WTC11 (cell line): ENCODE data around the gene C20orf204. TPM values are rescaled to one million over a fixed set of nuclear protein-coding genes. Genes with fewer than 3 reads are reported as not detected.

Experiments
- ATAC-seq: fragments of 200-7000 bp; cut with Tn5 transposase; 2 replicates; pipeline ENCODE4 v1.10.0; 2021; ENCODE audit warnings: mild to moderate bottlenecking, moderate library complexity
- CTCF ChIA-PET: fragments of 300-600 bp; sonication (Branson Sonifier 250); formaldehyde crosslinking; loops from one replicate; lab custom pipeline; 2021; ENCODE audit warnings: antibody characterized with exemption; lab: Charles Lee
- POLR2A ChIA-PET: fragments of 350-600 bp; sonication (Branson Sonifier 250); formaldehyde crosslinking; loops from one replicate; lab custom pipeline; 2021; ENCODE audit warnings: antibody characterized with exemption; lab: Charles Lee
- DNase-seq: peaks from one replicate; pipeline ENCODE4 v3.0.0; 2021; ENCODE audit warnings: low spot score
- H3K27ac Mint-ChIP-seq: 2 replicates; pipeline ENCODE4 v1.8.0; 2021; ENCODE audit warnings: mixed read lengths
- H3K27me3 Mint-ChIP-seq: 2 replicates; pipeline ENCODE4 v1.8.0; 2021; ENCODE audit warnings: low read depth, mild to moderate bottlenecking, moderate library complexity, mixed read lengths
- H3K36me3 Mint-ChIP-seq: 2 replicates; pipeline ENCODE4 v1.8.0; 2021; ENCODE audit warnings: mixed read lengths
- H3K4me1 Mint-ChIP-seq: 2 replicates; pipeline ENCODE4 v1.8.0; 2022; ENCODE audit warnings: mixed read lengths
- H3K4me3 Mint-ChIP-seq: 2 replicates; pipeline ENCODE4 v1.8.0; 2021; ENCODE audit warnings: mild to moderate bottlenecking, moderate library complexity, mixed read lengths
- H3K9me3 Mint-ChIP-seq: 2 replicates; pipeline ENCODE4 v1.8.0; 2021; ENCODE audit warnings: mixed read lengths
- ARID4B ChIP-seq: sonication (generic); formaldehyde crosslinking; IDR thresholded peaks from 2 replicates; pipeline ENCODE4 v1.8.0; 2023; ENCODE audit warnings: missing genetic modification reagents, mild to moderate bottlenecking, borderline replicate concordance
- E2F5 ChIP-seq: sonication (generic); formaldehyde crosslinking; IDR thresholded peaks from 2 replicates; pipeline ENCODE4 v1.8.1; 2022; ENCODE audit warnings: mild to moderate bottlenecking, moderate library complexity, missing genetic modification reagents
- FOXP4 ChIP-seq: sonication (generic); formaldehyde crosslinking; IDR thresholded peaks from 2 replicates; pipeline ENCODE4 v1.8.0; 2022; ENCODE audit warnings: mild to moderate bottlenecking, missing genetic modification reagents
- KAT7 ChIP-seq: sonication (generic); formaldehyde crosslinking; IDR thresholded peaks from 2 replicates; pipeline ENCODE4 v1.8.1; 2023; ENCODE audit warnings: missing genetic modification reagents, mild to moderate bottlenecking, borderline replicate concordance
- NR2C2 ChIP-seq: sonication (generic); formaldehyde crosslinking; IDR thresholded peaks from 2 replicates; pipeline ENCODE4 v1.8.0; 2022; ENCODE audit warnings: mild to moderate bottlenecking, missing genetic modification reagents
- TEAD4 ChIP-seq: sonication (generic); formaldehyde crosslinking; IDR thresholded peaks from 2 replicates; pipeline ENCODE4 v1.8.0; 2022; ENCODE audit warnings: mild to moderate bottlenecking, missing genetic modification reagents
- ZBTB43 ChIP-seq: sonication (generic); formaldehyde crosslinking; IDR thresholded peaks from 2 replicates; pipeline ENCODE4 v1.8.1; 2023; ENCODE audit warnings: mild to moderate bottlenecking, missing genetic modification reagents
- ZNF232 ChIP-seq: sonication (generic); formaldehyde crosslinking; IDR thresholded peaks from 2 replicates; pipeline ENCODE4 v1.8.0; 2022; ENCODE audit warnings: mild to moderate bottlenecking, missing genetic modification reagents
- ZNF532 ChIP-seq: fragments of 250-450 bp; sonication (Bioruptor Pico); IDR thresholded peaks from 2 replicates; pipeline ENCODE4 v1.9.0; 2021; ENCODE audit warnings: mild to moderate bottlenecking, borderline replicate concordance
- ZNF671 ChIP-seq: fragments of 250-450 bp; sonication (Bioruptor Pico); IDR thresholded peaks from 2 replicates; pipeline ENCODE4 v1.8.0; 2021; ENCODE audit warnings: mild to moderate bottlenecking
- total RNA-seq: library from RNA; stranded (reverse); gene quantifications from 3 replicates; pipeline ENCODE4 v1.2.3, GENCODE V29; 2021

Gene C20orf204
- total RNA-seq, 1 experiment from 2014 or later, result 2.1 TPM

GRCh38 chr20:64043768-64044167, 7.8 kb downstream of the C20orf204 start (continued):
- TF ChIP-seq ZNF532 (CRISPR knock-in tag) (no peak), ZBTB43 (CRISPR knock-in tag) (no peak), NR2C2 (CRISPR knock-in tag) (no peak), ARID4B (CRISPR knock-in tag) (no peak), ZNF232 (CRISPR knock-in tag) (no peak)

- Mint-ChIP-seq H3K9me3 (no peaks in the 10 kb centered on the region), H3K27ac (no peak overlapping the region), H3K36me3 (no peaks in the 10 kb centered on the region), H3K4me1 (peaks cover 25% of the 10 kb centered on the region), H3K27me3 (peaks cover 84% of the 10 kb centered on the region), H3K4me3 (no peak overlapping the region)
- ChIA-PET POLR2A (no interaction called here), CTCF (interaction anchor here (1.0 to 2.5 kb wide), 5 partner anchors 10 to 76 kb away, joined by 3 to 16 read pairs (median 5); no protein-coding TSS in a partner anchor)
- TF ChIP-seq ARID4B (CRISPR knock-in tag) (no peak), E2F5 (CRISPR knock-in tag) (no peak), TEAD4 (CRISPR knock-in tag) (no peak), ZNF671 (CRISPR knock-in tag) (no peak), FOXP4 (CRISPR knock-in tag) (no peak), KAT7 (no peak)
- DNase-seq, result no peak
- ATAC-seq, result no peak
Observed at GRCh38 chr20:64044484-64045247, 8.7 kb downstream of the C20orf204 start.
